Activated T-helper 1 cell treated with Interleukin-2 at 50 U/mL for 16 hours (primary cell): ENCODE measurements around the gene ADAP1.
"Not testable (repeated sequence)": the region's sequence is repeated elsewhere in the genome, so short reads cannot be mapped to it uniquely, and the experiment has no call there.

ENCODE experiments used
- DNase-seq: peaks from one replicate; pipeline ENCODE4 v3.0.0-alpha.2; 2020; ENCODE audit warnings: low read depth

ADAP1 gene

GRCh38 chr7:954330-955238 is at the start of gene ADAP1:
Gene ADAP1, minus strand, starts transcription at chr7:954680. Its CDS starts 203 bp downstream, at chr7:954477.
- peak; percentile 36 for DNase-seq

- DNase-seq = not testable (repeated sequence)
Measured at GRCh38 chr7:1002445-1002844, 48.0 kb upstream of the ADAP1 start.

- DNase-seq = not testable (repeated sequence)
Measured at GRCh38 chr7:1002026-1002425, 47.5 kb upstream of the ADAP1 start.

- DNase-seq = not testable (repeated sequence)
Measured at GRCh38 chr7:1001069-1001770, 46.7 kb upstream of the ADAP1 start.

- no peak for DNase-seq
Measured at GRCh38 chr7:999941-1000935, 45.8 kb upstream of the ADAP1 start.

- DNase-seq = no peak
Measured at GRCh38 chr7:999149-999879, 44.8 kb upstream of the ADAP1 start.

GRCh38 chr7:997404-998395 is 43.2 kb upstream of the ADAP1 start:
- no peak for DNase-seq

- DNase-seq = no peak
Measured at GRCh38 chr7:996079-996872, 41.8 kb upstream of the ADAP1 start.

- DNase-seq = no peak
Measured at GRCh38 chr7:995571-995970, 41.1 kb upstream of the ADAP1 start.

- no peak for DNase-seq
Measured at GRCh38 chr7:994592-995308, 40.3 kb upstream of the ADAP1 start.

- DNase-seq = peak; percentile 89
Measured at GRCh38 chr7:992709-993607, 38.5 kb upstream of the ADAP1 start.

- DNase-seq = no peak
Measured at GRCh38 chr7:991729-992656, 37.5 kb upstream of the ADAP1 start.

GRCh38 chr7:990933-991728 is 36.7 kb upstream of the ADAP1 start:
- DNase-seq = no peak

GRCh38 chr7:990352-990932 is 36.0 kb upstream of the ADAP1 start:
- DNase-seq = no peak

- DNase-seq = no peak
Measured at GRCh38 chr7:988963-989529, 34.6 kb upstream of the ADAP1 start.
